Karpas-422 (cell line): ENCODE measurements around the gene ZSCAN10. TPM values are rescaled to one million over a fixed set of nuclear protein-coding genes. Genes with fewer than 3 reads are reported as not detected.
"Not testable (repeated sequence)": the region's sequence is repeated elsewhere in the genome, so short reads cannot be mapped to it uniquely, and the experiment has no call there.

Experiments
- DNase-seq: peaks from one replicate; pipeline ENCODE4 v3.0.0-alpha.2; 2015
- H2AFZ ChIP-seq: fragments of 200-600 bp; sonication (generic); 2 replicates; pipeline ENCODE4 v1.6.1; 2014; ENCODE audit warnings: antibody characterized with exemption, low read length, mixed read lengths
- H3K27ac ChIP-seq: fragments of 200-600 bp; sonication (generic); 2 replicates; pipeline ENCODE4 v1.5.1; 2014; ENCODE audit warnings: mild to moderate bottlenecking, low read length, moderate library complexity
- H3K27me3 ChIP-seq: fragments of 200-600 bp; sonication (generic); 2 replicates; pipeline ENCODE4 v1.6.1; 2014; ENCODE audit warnings: low read length, mixed read lengths
- H3K36me3 ChIP-seq: fragments of 200-600 bp; sonication (generic); 2 replicates; pipeline ENCODE4 v1.6.1; 2014; ENCODE audit warnings: low read length, mixed read lengths; ENCODE audit not compliant: insufficient read depth
- H3K4me1 ChIP-seq: fragments of 200-600 bp; sonication (generic); 2 replicates; pipeline ENCODE4 v1.6.1; 2014; ENCODE audit warnings: mild to moderate bottlenecking, low read length, mixed read lengths
- H3K4me2 ChIP-seq: fragments of 200-600 bp; sonication (generic); 2 replicates; pipeline ENCODE4 v1.6.1; 2014; ENCODE audit warnings: low read length, low read depth, mild to moderate bottlenecking; ENCODE audit not compliant: poor library complexity, severe bottlenecking
- H3K4me3 ChIP-seq: fragments of 200-600 bp; sonication (generic); 2 replicates; pipeline ENCODE4 v1.5.1; 2014; ENCODE audit warnings: mild to moderate bottlenecking, antibody characterized with exemption, low read length, mixed read lengths
- H3K79me2 ChIP-seq: fragments of 200-600 bp; sonication (generic); 2 replicates; pipeline ENCODE4 v1.6.1; 2014; ENCODE audit warnings: mild to moderate bottlenecking, low read length, mixed read lengths
- H3K9ac ChIP-seq: fragments of 200-600 bp; sonication (generic); 2 replicates; pipeline ENCODE4 v1.6.0; 2014; ENCODE audit warnings: low read length
- H3K9me2 ChIP-seq: fragments of 200-600 bp; sonication (generic), shearing (Covaris generic); replicated peaks from 2 replicates; pipeline ENCODE4 v1.6.0; 2014; ENCODE audit warnings: mild to moderate bottlenecking, low read length, moderate library complexity; ENCODE audit not compliant: insufficient read depth
- H3K9me3 ChIP-seq: fragments of 300-700, 200-600 bp; sonication (generic); 2 replicates; pipeline ENCODE4 v1.6.1; 2014; ENCODE audit warnings: low read length, mixed read lengths
- H4K20me1 ChIP-seq: fragments of 200-600 bp; sonication (generic); 2 replicates; pipeline ENCODE4 v1.6.1; 2014; ENCODE audit warnings: mild to moderate bottlenecking, antibody characterized with exemption, low read length, low read depth; ENCODE audit not compliant: insufficient read depth
- total RNA-seq: library from RNA; depleted of rRNA; stranded (reverse); fragments of >200 nt; shearing (Covaris generic); gene quantifications from 2 replicates; pipeline ENCODE4 v1.2.3, GENCODE V29; 2014; ENCODE audit warnings: low replicate concordance

ZSCAN10 gene
- total RNA-seq, 1 experiment from 2014 or later, result not detected

- no peaks in the 10 kb centered on the region for H3K36me3 ChIP-seq
- no peak overlapping the region for H3K4me3 ChIP-seq
- H3K27ac ChIP-seq, result no peak overlapping the region
- no peaks in the 10 kb centered on the region for H3K79me2 ChIP-seq
- peaks cover 18% of the 10 kb centered on the region for H3K4me1 ChIP-seq
- no peak overlapping the region for H3K4me2 ChIP-seq
- H3K9me2 ChIP-seq, result no peaks in the 10 kb centered on the region
- no peak overlapping the region for H3K9ac ChIP-seq
- no peak overlapping the region for H2AFZ ChIP-seq
- 0 out of 2 replicates have a peak, but pooled peaks cover 11% of the 10 kb centered on the region for H4K20me1 ChIP-seq
- DNase-seq, result no peak
- no peaks in the 10 kb centered on the region for H3K9me3 ChIP-seq
- no peaks in the 10 kb centered on the region for H3K27me3 ChIP-seq
Observed at GRCh38 chr16:3056336-3057180, 42.5 kb downstream of the ZSCAN10 start.

- H2AFZ ChIP-seq, H3K4me3 ChIP-seq, H3K27me3 ChIP-seq, H3K27ac ChIP-seq, H3K9ac ChIP-seq, H3K9me3 ChIP-seq, H3K4me2 ChIP-seq, H3K36me3 ChIP-seq, DNase-seq, H3K79me2 ChIP-seq, H3K9me2 ChIP-seq: not testable (repeated sequence)
- Histone ChIP-seq H4K20me1 (0 out of 2 replicates have a peak, but pooled peaks cover 11% of the 10 kb centered on the region), H3K4me1 (peaks cover 21% of the 10 kb centered on the region)
Observed at GRCh38 chr16:3055734-3056115, 43.4 kb downstream of the ZSCAN10 start.

- Histone ChIP-seq H3K27ac (no peak overlapping the region), H2AFZ (no peak overlapping the region), H3K9me3 (no peaks in the 10 kb centered on the region), H3K79me2 (no peaks in the 10 kb centered on the region), H3K4me3 (no peak overlapping the region), H3K27me3 (no peaks in the 10 kb centered on the region), H3K4me2 (no peak overlapping the region), H3K9ac (no peak overlapping the region; the same call in 1 of the 2 replicates), H3K36me3 (no peaks in the 10 kb centered on the region), H3K4me1 (peaks cover 27% of the 10 kb centered on the region), H4K20me1 (0 out of 2 replicates have a peak, but pooled peaks cover 11% of the 10 kb centered on the region), H3K9me2 (no peaks in the 10 kb centered on the region)
- no peak for DNase-seq
Observed at GRCh38 chr16:3054965-3055733, 43.9 kb downstream of the ZSCAN10 start.

GRCh38 chr16:3053330-3053710 lies 45.8 kb downstream of the ZSCAN10 start:
- H3K9me2 ChIP-seq, H2AFZ ChIP-seq, H3K27ac ChIP-seq, DNase-seq, H3K4me2 ChIP-seq, H3K27me3 ChIP-seq, H3K4me3 ChIP-seq, H4K20me1 ChIP-seq, H3K9ac ChIP-seq, H3K9me3 ChIP-seq, H3K79me2 ChIP-seq, H3K36me3 ChIP-seq: not testable (repeated sequence)
- H3K4me1 ChIP-seq, result peaks cover 19% of the 10 kb centered on the region

GRCh38 chr16:3052571-3053329 lies 46.3 kb downstream of the ZSCAN10 start:
- H3K9me2 ChIP-seq, H3K27ac ChIP-seq, H3K4me2 ChIP-seq: not testable (repeated sequence)

GRCh38 chr16:3051494-3051893 lies 47.6 kb downstream of the ZSCAN10 start:
- Histone ChIP-seq H3K4me3 (no peak overlapping the region), H2AFZ (no peak overlapping the region), H3K79me2 (no peaks in the 10 kb centered on the region), H3K9ac (no peak overlapping the region), H3K4me2 (no peak overlapping the region), H3K9me3 (no peaks in the 10 kb centered on the region), H3K9me2 (no peaks in the 10 kb centered on the region), H3K27me3 (no peaks in the 10 kb centered on the region), H3K36me3 (no peaks in the 10 kb centered on the region), H3K4me1 (peaks cover 16% of the 10 kb centered on the region), H4K20me1 (no peaks in the 10 kb centered on the region), H3K27ac (no peak overlapping the region)
- DNase-seq, result no peak

More at GRCh38 chr16:3052571-3053329, 46.3 kb downstream of the ZSCAN10 start:
- H3K4me3 ChIP-seq, DNase-seq, H3K27me3 ChIP-seq, H3K9me3 ChIP-seq, H4K20me1 ChIP-seq, H2AFZ ChIP-seq, H3K79me2 ChIP-seq, H3K36me3 ChIP-seq, H3K9ac ChIP-seq: not testable (repeated sequence)
- H3K4me1 ChIP-seq, result peaks cover 16% of the 10 kb centered on the region

- no peaks in the 10 kb centered on the region for H3K27me3 ChIP-seq
Observed at GRCh38 chr16:3051009-3051408, 48.1 kb downstream of the ZSCAN10 start.

GRCh38 chr16:3050487-3050886 lies 48.6 kb downstream of the ZSCAN10 start:
- Histone ChIP-seq H3K4me1 (peaks cover 23% of the 10 kb centered on the region), H3K4me2 (no peak overlapping the region), H3K9me3 (no peaks in the 10 kb centered on the region), H3K27ac (no peak overlapping the region), H2AFZ (no peak overlapping the region), H3K79me2 (no peaks in the 10 kb centered on the region), H3K9ac (no peak overlapping the region), H3K27me3 (no peaks in the 10 kb centered on the region), H3K36me3 (no peaks in the 10 kb centered on the region), H3K9me2 (no peaks in the 10 kb centered on the region), H3K4me3 (no peak overlapping the region), H4K20me1 (no peaks in the 10 kb centered on the region)
- no peak for DNase-seq

More at GRCh38 chr16:3051009-3051408, 48.1 kb downstream of the ZSCAN10 start:
- no peaks in the 10 kb centered on the region for H3K36me3 ChIP-seq
- H3K4me2 ChIP-seq, result no peak overlapping the region
- no peaks in the 10 kb centered on the region for H3K9me3 ChIP-seq
- H3K9me2 ChIP-seq, result no peaks in the 10 kb centered on the region
- no peaks in the 10 kb centered on the region for H4K20me1 ChIP-seq
- H3K27ac ChIP-seq, result no peak overlapping the region
- no peak for DNase-seq
- H3K4me1 ChIP-seq, result peaks cover 19% of the 10 kb centered on the region
- H3K79me2 ChIP-seq, result no peaks in the 10 kb centered on the region
- H3K4me3 ChIP-seq, result no peak overlapping the region
- no peak overlapping the region for H2AFZ ChIP-seq
- H3K9ac ChIP-seq, result no peak overlapping the region
